GM15510 (cell line): ENCODE measurements around the gene BCDIN3D.

Experiments
- POLR2A ChIP-seq: IDR thresholded peaks from 3 replicates; pipeline ENCODE4 v1.6.1; 2011; ENCODE audit warnings: borderline replicate concordance; ENCODE audit not compliant: insufficient read length; ENCODE audit errors: extremely low read depth

The BCDIN3D gene

DNA sequence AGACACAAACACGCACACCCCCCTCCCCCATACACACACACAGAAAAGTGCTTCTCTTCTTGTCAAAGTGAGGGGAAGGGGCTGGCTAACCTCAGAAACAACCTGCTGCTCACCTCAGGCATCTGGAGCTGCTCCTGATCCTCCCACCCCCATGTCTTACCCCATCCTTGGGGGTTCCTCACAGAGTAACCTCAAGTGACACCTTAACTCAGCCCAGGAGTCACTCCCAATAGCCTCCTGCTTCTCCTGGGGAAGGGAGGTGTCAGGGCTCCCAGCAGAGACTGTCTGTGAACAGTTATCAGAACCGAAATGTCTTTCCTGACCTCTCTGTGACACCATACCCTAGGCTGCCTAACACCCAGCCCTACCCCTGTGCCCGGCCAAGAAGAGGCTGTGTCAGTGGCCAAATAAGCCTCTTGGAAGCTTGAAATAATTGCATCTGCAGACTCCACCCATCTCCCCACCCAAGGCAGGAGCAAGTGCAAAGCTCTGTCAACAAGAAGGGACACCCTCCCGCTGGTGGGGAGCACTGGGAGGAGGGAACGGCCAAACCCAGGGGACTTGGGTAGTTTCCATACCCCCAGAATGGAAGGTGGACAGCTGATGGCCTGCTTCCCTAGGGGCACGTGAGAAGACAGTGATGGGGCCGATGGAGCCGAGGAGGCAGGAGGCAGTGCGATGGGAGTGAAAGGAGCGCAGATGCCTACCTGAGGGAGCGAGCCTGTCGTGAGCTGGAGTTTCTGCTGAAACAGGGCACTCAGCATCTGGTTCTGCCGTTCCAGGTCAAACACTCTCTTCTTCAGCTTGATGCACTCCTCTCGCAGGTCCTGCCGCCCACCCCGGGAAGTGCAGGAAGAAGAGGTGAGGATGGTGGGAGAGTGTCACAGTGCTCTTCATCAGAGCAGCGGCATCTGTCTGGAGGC, 41.5 kb downstream of the BCDIN3D start:
- TF ChIP-seq POLR2A: no peak

DNA sequence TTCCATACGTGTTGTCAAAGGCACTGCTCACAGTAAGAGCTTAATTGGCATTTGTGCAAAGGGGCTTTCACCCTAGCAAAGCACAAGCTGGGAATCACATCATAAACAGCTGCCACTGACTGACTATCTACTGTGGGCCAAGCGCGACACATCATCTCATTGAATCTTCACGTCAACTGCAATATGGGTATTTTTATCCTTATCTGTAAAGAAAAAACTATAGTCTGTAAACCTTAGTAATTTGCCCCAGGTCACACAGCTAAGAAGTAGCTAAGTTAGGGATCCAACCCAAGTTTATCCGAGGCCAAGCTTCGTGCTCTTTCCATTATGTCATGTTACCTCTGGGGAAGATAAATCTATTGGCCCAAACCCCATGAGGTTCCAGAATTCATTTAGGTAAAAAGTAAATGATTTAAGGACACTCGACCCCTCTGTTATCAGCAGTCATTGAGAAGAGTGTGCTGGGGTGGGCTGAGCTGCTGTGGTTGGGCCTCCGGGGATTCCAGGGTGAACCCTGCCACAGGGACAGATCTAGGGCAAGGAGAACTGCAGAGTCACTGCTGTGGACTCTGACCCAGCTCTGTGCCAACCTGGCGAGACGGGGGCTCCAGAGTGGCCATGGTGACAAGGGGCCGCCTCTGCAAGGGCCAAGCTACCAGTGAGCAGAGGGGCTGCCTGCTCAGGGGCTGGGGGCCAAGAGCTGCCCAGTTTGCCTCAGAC, 42.3 kb downstream of the BCDIN3D start:
- no peak for TF ChIP-seq POLR2A

- TF ChIP-seq POLR2A: no peak
Measured at GRCh38 chr12:49798934-49799333, 44.0 kb downstream of the BCDIN3D start.

DNA sequence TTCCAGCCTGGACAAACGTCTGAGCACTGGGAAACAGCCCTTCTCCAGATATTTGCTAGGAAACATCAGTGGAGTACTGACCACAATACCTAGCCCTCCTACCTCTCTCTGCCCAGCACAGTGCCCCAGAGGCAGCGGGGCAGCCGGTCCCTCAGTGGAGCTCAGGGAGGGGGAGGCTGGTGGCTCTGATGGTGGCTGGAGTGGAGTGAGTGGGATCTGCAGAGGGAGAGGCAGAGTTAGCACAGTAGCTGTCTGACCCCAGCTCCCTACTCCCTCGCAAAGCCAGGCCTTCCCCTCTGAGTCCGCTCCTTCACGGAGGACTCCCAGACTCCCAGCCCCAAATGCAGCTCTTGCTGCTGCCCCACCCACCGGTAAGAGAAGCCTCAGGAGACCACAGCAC, 44.7 kb downstream of the BCDIN3D start:
- no peak for TF ChIP-seq POLR2A

DNA sequence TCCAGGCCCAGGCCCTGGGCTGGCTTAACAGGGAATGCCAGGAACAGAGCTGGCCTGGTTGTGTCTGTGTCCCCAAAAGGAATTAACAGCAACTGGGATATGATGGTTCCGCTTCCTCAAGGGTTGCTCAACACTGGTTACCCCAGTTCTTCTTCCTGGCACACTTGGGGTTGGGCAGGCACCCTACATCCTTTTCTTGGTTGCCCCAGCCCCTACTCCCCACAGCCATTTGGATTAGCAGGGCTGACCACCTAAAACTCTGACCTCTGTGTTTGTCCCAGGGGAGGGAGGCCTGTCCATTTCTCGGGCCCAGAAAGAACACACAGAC, 45.5 kb downstream of the BCDIN3D start:
- TF ChIP-seq POLR2A: no peak

DNA sequence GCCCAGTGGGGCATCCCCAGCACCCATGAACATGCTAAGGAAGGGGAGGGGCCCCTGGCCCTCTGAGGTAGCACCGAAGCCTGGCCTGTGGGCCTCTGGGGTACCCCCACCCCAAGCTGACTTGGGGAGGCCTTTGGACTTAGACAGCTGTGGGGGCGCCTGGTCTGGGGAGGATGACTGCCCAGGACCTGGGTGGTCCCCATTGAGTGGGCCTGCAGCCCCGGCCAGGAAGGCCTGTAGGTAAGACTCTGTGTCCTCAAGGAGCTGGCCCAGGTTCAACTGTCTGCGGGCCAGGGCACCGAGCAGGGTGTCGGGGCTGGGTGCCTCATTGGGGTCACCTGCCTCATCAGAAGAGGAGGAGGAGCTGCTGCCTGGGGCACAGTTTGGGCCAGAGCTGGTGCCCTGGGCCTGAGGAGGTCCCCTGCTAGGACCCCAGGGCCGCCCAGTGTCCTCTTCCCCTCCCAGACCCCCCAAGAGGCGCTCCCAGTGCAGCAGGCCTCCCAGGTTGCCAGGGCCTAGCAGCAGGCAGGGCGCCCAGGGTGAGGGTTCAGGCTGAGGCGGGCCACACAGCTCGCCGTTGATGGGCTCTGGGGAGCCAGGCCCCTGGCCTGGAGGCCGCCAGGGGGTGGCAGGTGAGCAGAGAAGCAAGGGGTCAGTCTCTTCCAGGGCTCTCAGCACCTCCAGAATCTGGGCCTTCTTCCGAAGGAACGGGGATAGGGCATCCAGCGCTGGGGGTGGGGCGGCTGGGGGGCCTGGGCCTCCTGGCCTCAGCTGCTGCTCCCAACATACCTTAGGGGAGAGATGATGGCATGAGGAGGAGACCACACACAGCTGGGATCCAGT, 46.1 kb downstream of the BCDIN3D start:
- TF ChIP-seq POLR2A: no peak

DNA sequence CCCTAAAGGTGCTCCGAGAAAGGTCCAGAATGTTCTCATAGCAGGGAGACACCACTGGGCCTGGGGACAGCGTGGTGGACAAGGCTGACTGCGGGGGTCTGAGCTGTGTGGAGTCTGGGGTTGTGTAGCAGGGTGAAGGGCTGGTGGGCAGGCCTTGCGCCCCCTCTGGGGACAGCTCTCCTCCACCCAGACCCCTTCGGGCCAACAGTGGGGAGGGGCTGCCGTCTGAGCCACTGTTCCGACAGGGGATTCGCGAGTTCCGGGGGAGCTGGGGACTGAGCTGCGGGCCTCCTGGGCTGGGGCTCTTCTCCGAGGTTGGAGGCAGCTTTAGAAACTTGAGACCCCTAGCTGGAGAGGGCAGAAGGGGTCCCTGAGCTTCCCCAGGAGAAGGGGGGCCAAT, 46.8 kb downstream of the BCDIN3D start:
- TF ChIP-seq POLR2A: no peak

DNA sequence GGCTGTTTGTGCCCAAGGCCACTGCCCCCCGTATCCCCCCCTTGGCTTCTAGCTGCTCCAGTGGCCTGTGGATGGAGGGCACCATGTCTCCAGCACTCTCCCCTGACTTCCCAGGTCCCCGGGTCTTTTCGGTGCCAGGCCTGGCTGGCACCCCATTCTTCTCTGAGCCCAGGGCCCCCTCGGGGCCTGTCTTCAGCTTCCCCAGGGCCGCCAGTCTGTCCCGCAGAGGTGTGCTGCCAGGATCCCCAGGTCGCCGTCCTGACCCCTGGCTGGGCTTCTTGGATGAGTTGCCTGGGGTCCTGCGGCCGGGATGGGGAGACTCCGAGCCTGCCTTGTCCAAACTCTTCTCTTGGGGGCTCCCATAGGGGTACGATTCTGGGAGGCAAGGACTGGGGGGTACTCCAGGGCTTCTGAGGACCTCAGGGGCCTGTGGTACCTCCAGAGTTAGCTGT, 47.2 kb downstream of the BCDIN3D start:
- TF ChIP-seq POLR2A: no peak

DNA sequence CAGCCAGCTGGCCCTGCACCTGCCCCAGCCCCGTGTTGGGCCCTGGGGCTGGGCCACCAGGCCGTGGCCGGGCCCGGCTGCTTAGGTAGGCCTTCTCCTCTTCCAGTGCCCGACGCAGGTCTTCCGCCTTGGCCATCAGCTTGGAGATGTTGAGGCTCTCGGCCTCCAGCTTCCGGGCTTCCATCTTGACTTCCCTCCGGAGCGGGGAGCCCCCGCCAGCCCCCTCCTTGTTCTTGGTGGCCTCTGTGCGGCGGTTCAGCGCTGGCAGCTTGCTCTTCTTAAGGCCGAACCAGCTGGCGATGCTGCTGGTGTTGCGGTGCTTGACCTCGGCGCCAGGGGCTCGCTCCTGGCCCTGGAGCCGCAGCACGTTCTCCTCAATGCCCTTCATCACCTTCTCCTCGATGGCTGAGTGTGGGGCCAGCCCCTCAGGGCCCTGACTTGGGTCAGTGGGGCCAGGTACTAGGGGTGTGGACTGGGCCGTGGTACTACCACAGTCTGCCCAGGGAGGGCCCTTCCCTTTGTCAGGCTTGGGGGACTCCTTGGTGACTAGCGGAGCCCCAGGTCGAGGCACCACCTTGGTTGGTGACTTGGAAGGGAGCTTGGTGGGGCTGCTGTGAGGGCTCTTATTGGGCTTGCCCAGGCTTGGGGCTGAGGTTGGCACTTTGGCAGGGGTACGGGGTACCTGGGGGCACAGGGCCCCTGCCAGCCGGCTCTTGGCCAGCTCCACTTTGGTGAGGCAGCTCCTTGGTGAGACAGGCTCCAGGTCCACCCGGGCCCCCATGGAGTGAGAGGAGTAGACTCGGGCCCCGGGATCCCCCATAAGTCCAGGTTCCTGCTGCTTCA, 47.9 kb downstream of the BCDIN3D start:
- TF ChIP-seq POLR2A: no peak

- no peak for TF ChIP-seq POLR2A
Measured at GRCh38 chr12:49794021-49794420, 48.9 kb downstream of the BCDIN3D start.

GRCh38 chr12:49793620-49794019, 49.3 kb downstream of the BCDIN3D start:
- no peak for TF ChIP-seq POLR2A

- no peak for TF ChIP-seq POLR2A
Measured at GRCh38 chr12:49792976-49793580, 49.8 kb downstream of the BCDIN3D start.

DNA sequence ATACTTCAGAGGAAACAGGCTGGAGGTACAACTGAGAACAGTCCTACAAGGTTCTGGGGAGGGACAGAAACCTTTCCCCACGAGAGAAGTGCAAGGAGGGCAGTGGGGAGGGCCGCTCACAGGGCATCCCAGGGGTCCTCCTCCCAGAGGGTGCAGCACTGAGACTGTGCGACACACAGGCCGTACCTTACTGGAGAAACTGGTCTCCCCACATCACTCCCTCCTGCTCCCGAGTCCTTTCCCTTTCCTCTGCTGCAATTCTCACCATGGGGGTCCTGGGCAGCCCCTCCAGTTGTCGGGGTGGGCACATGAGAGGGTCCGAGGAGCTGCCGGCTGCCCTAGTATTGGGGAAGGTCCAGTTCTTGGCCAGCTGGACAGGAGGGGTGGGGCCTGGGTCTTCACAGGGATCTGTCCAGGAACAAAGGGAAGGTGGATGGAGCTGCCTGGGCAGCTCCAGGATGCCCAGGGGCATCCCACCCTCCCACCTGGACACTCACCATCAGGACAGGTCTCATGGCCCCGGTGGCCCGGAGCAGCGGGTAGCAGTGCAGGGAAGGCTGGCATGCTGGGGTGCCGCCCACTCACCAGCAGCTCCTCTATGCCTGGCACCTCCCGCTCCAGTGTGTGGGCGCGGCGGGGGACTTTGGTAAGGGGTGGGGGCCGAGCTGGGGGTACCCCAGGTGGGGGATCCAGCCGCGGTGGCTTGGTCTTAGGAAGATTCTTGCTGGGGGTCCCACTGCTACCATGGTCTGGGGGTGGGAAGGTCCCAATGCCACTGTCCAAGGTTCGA, 50.5 kb downstream of the BCDIN3D start:
- TF ChIP-seq POLR2A: no peak
